CD4-positive, alpha-beta T cell treated with Interleukin-6 at 100 ng/mL for 8 hours (primary cell): ENCODE data around the gene OR2A25.
"Not testable (repeated sequence)": the region's sequence is repeated elsewhere in the genome, so short reads cannot be mapped to it uniquely, and the experiment has no call there.

ENCODE experiments used
- DNase-seq: peaks from one replicate; pipeline ENCODE4 v3.0.0-alpha.2; 2020; ENCODE audit warnings: mixed read lengths, low spot score

Gene OR2A25

GRCh38 chr7:144069511-144069910 is at the start of gene OR2A25:
Gene OR2A25 (plus strand): TSS chr7:144069811. CDS start chr7:144074220, 4,409 bp downstream.
- DNase-seq, result no peak

DNA sequence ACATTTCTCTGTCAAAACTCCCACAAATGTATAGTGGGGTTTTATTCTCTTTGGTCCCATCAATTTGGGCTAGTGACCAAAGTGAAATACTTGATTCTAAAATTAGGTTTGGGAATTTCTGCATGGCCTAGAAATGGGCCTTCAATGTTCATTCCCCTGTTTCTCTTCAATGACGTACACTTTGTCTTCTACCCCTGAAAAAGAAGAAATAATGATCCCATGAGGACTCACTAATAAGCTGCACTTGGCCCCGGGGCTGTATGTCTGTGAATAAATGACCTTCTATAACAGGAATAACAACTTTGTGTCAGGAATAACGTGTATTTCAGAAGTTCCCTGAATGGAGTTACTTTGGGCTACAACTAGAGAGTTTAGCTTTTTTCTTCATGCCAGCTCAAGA is 49.3 kb upstream of the OR2A25 start:
- DNase-seq, result no peak

DNA sequence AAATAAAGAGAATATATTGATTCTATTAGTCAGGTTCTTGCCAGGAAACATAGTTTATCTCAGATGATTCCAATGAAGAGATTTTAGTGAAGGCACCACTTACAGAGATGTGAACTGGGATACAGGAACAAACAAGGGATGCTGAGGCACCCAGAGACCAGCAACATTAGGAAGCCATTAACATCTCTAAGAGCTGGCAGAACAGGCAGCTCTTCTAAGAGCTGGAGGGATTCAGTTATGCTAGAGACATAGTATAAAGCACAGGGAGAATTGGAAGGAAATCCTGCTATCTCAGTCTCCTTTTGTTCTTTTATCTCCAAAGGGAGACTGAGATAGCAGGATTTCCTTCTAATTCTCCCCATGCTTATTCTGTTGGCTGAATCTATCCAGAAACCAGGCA is 47.4 kb upstream of the OR2A25 start:
- DNase-seq, result no peak

GRCh38 chr7:144023171-144023827 is 46.3 kb upstream of the OR2A25 start:
- DNase-seq, result no peak

DNA sequence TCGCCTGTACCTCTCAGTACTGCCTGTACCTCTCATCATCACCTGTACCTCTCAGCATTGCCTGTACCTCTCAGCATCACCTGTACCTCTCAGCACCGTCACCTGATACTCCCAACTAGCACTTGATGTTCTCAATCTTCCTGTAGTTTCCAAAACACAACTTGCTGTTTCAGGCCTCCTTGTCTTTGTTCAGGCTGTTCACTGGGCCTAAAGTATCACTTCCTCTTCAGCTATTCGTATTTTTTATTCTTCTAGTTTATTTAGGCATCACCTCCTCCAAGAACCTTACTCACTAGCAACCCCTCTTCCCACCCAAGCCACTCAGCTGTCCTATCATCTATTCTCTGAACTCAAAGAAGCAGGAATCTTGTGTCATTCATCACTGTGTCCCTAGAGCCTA is 45.4 kb upstream of the OR2A25 start:
- no peak for DNase-seq

DNA sequence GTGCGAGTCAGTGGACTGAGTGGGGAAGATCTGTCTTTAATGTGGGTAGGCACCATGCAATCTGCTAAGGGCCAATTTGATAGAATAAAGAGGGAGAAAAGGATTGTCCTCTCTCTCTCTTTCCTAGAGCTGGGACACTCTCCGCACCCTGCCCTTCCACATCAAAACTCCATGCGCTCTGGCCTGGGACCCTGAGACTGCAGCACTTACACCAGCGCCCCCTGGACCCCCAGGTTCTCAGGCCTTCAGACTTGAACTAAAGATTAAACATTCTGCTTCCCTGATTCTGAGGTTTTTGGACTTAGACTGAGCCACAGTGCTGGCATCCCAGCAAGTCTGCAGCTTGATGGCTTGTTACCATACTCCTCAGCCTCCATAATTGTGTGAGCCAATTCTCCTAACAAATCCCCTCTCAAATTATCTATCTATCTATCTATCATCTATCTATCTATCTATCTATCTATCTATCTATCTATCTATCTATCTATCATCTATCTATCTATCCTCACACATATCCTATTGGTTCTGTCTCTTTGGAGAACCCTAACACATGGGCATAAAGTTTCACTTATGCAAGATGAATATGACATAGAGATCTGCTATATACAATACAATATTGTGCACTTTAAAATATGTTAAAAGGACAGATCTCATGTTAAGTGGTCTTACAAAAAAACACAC is 43.3 kb upstream of the OR2A25 start:
- no peak for DNase-seq

DNA sequence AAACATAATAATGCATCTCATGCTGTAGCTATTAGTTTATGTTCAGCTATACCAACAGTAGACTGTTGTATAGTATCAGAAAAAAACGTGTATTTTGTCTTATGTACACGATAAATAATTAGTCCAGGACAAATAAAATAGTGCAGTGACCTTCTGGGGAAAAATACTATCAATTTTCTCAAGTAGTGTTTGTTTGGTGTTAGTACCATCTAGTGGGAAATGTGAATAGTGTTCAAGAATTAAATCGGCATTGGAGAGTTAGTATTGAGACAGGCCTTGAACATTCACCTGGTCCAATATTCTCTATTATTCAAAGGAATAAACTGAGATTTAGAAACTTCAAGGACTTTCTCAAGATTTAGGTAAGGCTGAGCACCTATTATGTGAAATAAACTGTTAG is 42.5 kb upstream of the OR2A25 start:
- no peak for DNase-seq

DNA sequence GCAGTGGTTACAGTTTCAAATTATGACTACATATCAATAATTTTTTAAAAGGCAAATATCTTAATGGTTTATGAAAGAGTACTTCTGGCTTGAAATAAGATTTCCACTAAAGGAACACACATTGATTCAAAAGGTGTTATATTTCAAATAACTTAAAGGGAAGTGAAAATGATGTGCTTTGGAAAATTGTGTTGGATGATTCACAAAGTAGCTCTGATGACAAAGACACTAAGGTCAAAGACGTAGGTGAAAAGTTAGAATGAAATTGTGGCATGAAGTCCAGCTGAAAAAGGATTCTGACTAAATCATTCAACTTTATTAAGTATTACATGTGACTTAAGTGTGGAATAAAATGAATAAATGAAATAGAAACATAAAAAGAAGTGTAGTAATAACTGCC is 41.6 kb upstream of the OR2A25 start:
- DNase-seq, result no peak

DNA sequence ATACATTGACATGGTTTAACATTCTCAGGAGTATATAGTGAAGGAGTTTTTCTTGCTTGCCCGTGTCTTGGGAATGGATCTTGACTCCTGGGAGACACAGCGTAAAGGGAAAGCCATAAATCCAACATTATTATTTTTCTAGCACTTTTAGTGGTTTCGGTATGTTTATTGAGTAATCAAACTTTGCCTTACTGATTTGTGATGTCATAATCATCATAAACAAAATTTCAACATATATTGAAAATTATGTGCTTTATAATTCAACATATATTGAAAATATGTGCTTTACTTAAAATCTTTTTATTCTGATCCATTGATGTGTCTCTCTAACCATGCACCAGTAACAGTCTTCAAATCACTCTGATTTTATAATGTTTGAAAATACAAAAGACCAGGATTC is 41.1 kb upstream of the OR2A25 start:
- DNase-seq, result no peak

DNA sequence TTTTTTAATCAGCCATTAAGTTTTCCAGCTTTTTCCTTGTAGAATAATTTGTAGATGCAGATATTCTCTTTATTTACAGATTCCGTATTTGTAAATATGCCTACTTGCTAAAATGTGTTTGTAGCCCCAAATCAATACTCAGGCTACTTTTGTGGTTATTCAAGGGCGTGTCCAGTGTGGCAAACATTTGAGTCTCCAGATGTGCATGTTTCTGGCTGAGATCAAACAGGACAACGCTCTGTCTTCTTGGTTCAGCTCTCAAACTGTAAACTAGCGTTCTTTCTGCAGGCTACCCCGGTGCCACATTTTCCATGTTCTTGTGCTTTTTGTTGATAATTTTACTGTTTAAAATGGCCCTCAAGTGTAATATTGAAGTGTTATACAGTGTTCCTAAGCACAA is 37.1 kb upstream of the OR2A25 start:
- no peak for DNase-seq

DNA sequence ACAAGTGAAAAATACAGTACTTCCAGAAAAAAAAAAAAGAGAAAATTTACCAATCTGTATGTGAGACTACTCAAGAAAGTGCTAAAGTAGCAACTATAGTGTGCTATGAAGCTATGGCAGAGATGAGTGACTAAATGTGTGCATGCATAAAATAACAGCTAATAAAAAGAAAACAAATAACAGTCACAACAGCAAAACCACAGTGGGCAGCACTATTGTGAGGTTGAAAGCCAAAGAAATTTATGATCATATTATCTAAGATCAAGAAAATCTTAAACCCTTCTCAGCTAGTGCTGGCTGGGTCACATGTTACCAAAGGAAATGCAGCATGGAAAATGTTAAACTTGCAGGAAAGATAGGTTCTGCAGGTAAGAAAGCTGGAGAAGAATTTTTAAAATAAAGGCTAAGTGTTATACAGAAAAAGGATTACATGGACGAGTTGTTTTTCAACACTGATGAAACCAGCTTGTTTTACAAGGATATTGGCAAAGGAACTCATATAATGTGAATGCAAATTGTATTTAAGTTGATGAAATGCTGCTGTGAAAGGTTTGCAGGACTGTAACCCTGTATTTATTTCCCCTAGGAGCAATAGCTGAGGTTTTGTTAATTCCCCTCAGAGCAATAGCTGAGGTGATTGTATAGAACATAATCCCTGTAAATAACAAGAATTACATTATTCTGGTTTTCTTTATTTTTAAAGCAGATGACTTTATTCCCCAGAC is 36.5 kb upstream of the OR2A25 start:
- DNase-seq, result no peak

- no peak for DNase-seq
Observed at GRCh38 chr7:144035385-144035784, 34.2 kb upstream of the OR2A25 start.

- no peak for DNase-seq
Observed at GRCh38 chr7:144036302-144036885, 33.2 kb upstream of the OR2A25 start.

DNA sequence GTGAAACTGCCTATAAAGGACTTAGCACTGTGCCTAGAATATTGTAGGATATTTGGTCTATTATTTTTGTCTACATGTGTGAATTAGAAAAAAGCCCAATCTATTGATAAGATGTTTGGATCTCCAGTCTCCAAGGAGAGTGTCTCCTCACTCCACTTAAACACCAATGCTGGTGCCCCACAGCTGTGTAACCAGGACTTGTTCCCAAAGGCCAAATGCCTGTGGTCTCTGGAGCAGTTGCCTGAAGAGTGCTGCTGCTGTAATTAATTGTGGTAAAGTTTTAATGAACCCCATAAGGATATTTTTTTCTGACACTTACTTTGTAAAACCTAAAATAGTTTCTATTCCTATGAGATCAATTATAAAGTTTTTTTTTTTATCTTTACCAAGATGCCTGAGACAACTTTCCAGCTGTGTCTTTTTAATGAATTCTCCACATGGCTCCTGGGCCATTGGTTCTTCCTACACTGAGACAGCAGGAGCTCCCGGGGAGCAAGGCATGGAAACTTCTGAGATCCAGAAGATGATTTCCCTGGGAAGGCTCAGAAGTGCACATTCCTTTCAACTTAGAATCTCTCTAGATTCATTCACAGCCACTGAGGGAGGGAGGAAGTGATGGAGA is 32.1 kb upstream of the OR2A25 start:
- no peak for DNase-seq

GRCh38 chr7:144038887-144039286 is 30.7 kb upstream of the OR2A25 start:
- DNase-seq, result no peak

DNA sequence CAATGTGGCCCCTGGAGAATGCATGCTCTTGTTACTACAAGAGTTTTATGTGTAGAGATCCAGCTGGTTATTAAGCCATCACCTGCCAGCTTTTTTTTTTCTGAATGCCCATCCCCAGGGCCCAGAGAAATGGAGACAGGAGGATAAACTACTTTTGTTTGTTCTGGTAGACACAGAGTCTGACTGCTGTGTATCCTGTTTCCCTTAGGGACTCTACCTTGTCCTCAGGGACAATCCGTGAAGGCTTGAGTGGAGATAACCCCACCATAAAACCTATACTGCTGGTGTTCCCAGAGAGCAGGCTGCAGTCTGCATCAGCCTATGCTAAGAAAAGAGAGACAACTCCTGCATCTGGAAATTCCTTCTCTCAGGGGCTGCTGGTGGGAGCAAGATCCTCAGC is 21.0 kb upstream of the OR2A25 start, which contains the start of gene OR2A5:
OR2A5 (plus strand) TSS at position 301 of the 400 bp plus-strand sequence. CDS start 1,454 bp downstream, outside the sequence.
- no peak for DNase-seq

- DNase-seq, result no peak
Observed at GRCh38 chr7:144049491-144049890, 20.1 kb upstream of the OR2A25 start.

DNA sequence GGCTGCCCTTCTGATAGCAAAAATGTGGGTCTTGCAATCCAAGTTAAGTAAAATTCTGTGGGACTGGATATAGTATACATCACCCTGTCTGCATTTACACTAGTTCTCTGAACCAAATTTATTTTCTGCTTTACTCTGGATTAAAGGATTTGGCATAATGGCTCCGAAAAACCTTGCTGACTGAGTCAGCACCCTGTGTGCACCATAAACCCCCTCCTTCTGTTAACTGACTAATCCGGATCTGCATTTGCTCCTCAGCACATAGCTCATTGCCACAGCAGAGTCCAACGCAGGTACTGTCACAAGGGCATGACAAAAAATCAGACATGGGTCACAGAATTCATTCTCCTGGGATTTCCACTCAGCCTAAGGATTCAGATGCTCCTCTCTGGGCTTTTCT is 19.5 kb upstream of the OR2A25 start:
- no peak for DNase-seq

GRCh38 chr7:144050884-144051283 is 18.7 kb upstream of the OR2A25 start:
- not testable (repeated sequence) for DNase-seq

GRCh38 chr7:144057954-144058353 is 11.7 kb upstream of the OR2A25 start:
- no peak for DNase-seq

- no peak for DNase-seq
Observed at GRCh38 chr7:144063710-144064109, 5.9 kb upstream of the OR2A25 start.

GRCh38 chr7:144069953-144070352 is 342 bp downstream of the OR2A25 start:
- DNase-seq, result no peak
